HT-29 (cell line): ENCODE results near the gene TAF1L. TPM values are rescaled to one million over a fixed set of nuclear protein-coding genes. Genes with fewer than 3 reads are reported as not detected.
A peak's percentile ranks its signal among the peaks of the same experiment; 100 is the strongest.

Experiments
- DNase-seq: peaks from one replicate; pipeline ENCODE4 v3.0.0-alpha.2; 2015; ENCODE audit warnings: low spot score
- total RNA-seq: library from RNA; depleted of rRNA; stranded (reverse); fragments of >200 nt; shearing (Covaris generic); gene quantifications from 2 replicates; pipeline ENCODE4 v1.2.3, GENCODE V29; 2014; rRNA removed

Gene TAF1L
- total RNA-seq, 1 experiment from 2014 or later: not detected

GRCh38 chr9:32589083-32589723 lies 46.3 kb downstream of the TAF1L start:
- peak; percentile 47 for DNase-seq

DNA sequence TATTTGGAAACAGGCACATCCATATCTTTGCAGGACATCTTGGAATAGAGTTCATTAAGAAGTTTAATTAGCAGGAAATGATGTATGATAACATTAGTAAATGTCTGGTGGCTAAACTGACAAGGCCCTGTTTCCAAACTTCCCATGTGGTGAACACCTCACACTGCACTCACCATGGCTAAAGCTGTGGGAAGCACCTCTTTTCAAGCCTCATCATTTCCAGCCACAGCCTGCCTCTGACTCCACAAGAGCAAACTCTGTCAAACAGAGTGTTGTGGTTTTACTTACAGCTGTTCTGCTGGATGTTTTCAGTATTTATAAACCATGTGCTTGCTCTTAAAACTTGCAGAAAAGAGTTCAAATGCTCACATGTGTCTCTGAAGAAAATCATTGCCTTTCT lies 47.6 kb downstream of the TAF1L start:
- no peak for DNase-seq

GRCh38 chr9:32584784-32585183 lies 50.7 kb downstream of the TAF1L start:
- DNase-seq: no peak

DNA sequence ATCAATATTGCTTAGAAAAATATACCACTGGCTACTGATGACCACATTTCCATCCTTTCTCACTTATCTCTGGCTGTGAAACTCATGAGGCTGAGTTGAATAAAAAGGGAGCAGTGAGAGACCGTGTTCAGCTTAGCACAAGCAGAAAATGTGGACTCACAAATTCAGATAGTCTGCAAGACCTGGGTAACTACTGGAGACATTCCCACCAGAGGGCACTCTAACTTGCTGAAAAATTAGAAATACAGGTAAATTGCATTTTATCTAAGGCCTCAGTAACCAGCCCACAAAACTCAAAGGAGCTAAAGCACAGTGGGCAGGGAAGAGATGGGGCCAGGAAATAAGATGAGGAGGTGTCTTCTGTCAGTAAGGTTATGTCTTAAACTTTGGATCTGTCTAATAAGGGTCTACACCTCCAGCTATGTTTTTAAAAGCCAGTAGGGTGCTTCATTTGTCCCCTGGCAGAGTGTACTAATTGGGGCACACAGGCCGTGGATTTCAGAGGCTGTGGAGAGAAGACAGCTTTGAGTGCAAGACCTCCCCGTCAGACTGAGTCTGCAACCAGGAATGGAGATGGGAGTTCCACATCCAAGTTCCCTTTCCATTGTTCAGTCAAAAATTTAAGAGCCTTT lies 53.8 kb downstream of the TAF1L start:
- DNase-seq: peak; percentile 62

DNA sequence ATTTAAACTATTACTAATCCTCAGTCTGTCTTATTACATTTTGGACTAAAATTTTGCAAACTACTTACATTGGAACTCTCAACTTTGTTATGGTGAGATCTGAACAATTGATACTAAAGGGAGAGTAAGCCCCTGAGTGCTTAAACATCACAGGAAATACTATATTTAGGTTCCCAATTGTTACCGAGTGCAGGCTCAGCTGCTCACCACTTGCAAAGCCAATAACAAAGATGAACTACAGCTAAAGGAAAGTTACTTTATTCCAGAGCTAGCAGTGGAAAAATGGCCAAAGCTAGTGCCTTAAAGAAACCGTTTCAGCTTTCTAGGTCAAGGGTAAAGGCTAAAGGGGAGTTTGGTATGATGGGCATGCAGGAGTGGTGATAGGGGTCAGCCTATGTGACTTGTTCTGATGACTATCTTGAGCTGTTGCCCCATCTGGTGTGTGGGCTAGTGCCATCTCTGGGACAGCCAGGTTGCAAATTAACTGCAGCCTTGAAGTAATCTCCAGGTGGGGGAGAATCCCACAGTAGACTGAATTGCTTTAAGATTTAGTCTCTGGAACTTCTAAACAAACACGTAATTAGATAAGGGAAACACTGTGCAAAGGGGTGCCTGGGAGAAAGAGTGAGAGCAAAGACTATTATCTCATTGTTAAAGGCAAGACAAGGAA lies 54.7 kb downstream of the TAF1L start:
- DNase-seq: no peak

- peak; percentile 75 for DNase-seq
Observed at GRCh38 chr9:32579706-32580331, 55.6 kb downstream of the TAF1L start.

Other genes with a start within 250 kb of the TAF1L start
- gene RIGI, start 109.5 kb downstream of the TAF1L start, total RNA-seq: 3.2 and 3.8 TPM in 2 replicates
- 1.9 and 3.3 TPM in 2 replicates for gene SMIM27, start 83.3 kb downstream of the TAF1L start, total RNA-seq
- 11.3 and 12.9 TPM in 2 replicates for gene TOPORS, start 83.1 kb downstream of the TAF1L start, total RNA-seq
- 37.8 and 48.1 TPM in 2 replicates for gene NDUFB6, start 62.5 kb downstream of the TAF1L start, total RNA-seq
- not detected in 2 replicates for gene TMEM215, start 147.9 kb upstream of the TAF1L start, total RNA-seq